Breast epithelium (tissue), 4 donors: Measurements from ENCODE around the gene CAMTA1. TPM values are rescaled to one million over a fixed set of nuclear protein-coding genes. Genes with fewer than 3 reads are reported as not detected.
A peak's percentile ranks its signal among the peaks of the same experiment; 100 is the strongest.

Experiments
- DNase-seq, 2 donors: peaks; one replicate each; pipeline ENCODE4 v3.0.0-alpha.2; 2019; ENCODE audit warnings: low spot score in 2 of 2
- H3K27ac ChIP-seq, 2 donors: fragments of 200-600 bp; sonication (generic) in 1 of 2; one replicate each; pipeline ENCODE4 v1.5.1; 2016 to 2019; ENCODE audit warnings: mild to moderate bottlenecking in 1 of 2
- H3K27me3 ChIP-seq, 2 donors: fragments of 200-600 bp; sonication (generic) in 1 of 2; one replicate each; pipeline versions ENCODE4 v1.5.1 to v1.6.0; 2017 to 2019; ENCODE audit warnings: control low read depth in 1 of 2, mild to moderate bottlenecking in 1 of 2
- H3K36me3 ChIP-seq: fragments of 200-600 bp; one replicate; pipeline ENCODE4 v1.5.1; 2019
- H3K4me1 ChIP-seq, 2 donors: fragments of 200-600 bp; sonication (generic); one replicate each; pipeline ENCODE4 v1.5.1; 2016 to 2019; ENCODE audit warnings: control low read depth in 1 of 2
- H3K4me3 ChIP-seq, 3 donors: fragments of 200-600 bp; sonication (generic); 1 replicate in 2 of 3; 2 replicates in 1 of 3; pipeline ENCODE4 v1.5.1; 2016 to 2019; ENCODE audit warnings: mild to moderate bottlenecking in 3 of 3, moderate library complexity in 2 of 3
- H3K9me3 ChIP-seq, 2 donors: fragments of 200-600 bp; sonication (generic) in 1 of 2; one replicate each; pipeline ENCODE4 v1.5.1; 2016 to 2019; ENCODE audit warnings: control low read depth in 1 of 2
- CTCF ChIP-seq, 3 donors: fragments of 450-650 bp; IDR thresholded peaks; one replicate each; pipeline ENCODE4 v1.5.1; 2016 to 2017; ENCODE audit warnings: antibody characterized with exemption in 3 of 3, mild to moderate bottlenecking in 3 of 3, moderate library complexity in 3 of 3
- POLR2A ChIP-seq: fragments of 450-650 bp; IDR thresholded peaks from one replicate; pipeline ENCODE4 v1.6.1; 2016; ENCODE audit warnings: antibody characterized with exemption, mild to moderate bottlenecking, moderate library complexity
- POLR2AphosphoS5 ChIP-seq, 3 donors: sonication (generic); formaldehyde crosslinking; IDR thresholded peaks; one replicate each; pipeline ENCODE4 v1.6.1; 2017; ENCODE audit warnings: antibody characterized with exemption in 3 of 3
- intact Hi-C: fragments of 100-400 bp; cut with DNase I; formaldehyde crosslinking; loops from one replicate; pipeline ENCODE4 v1.15.1; 2023; ENCODE audit warnings: low total_unique reads
- total RNA-seq, 3 donors: library from RNA; depleted of rRNA; stranded (reverse); fragments of >200 nt; gene quantifications; one replicate each; pipeline ENCODE4 v1.1.0, GENCODE V29; 2016

The CAMTA1 gene
- total RNA-seq, 3 donors from 2014 or later, result 53.4 to 84.0 (median 61.9) TPM

GRCh38 chr1:7552402-7552801 is 767.1 kb downstream of the CAMTA1 start:
- DNase-seq, result no peak
- Histone ChIP-seq H3K4me1 (peaks cover 0 to 5% of the 10 kb centered on the region in 2 donors), H3K4me3 (no peak overlapping the region), H3K36me3 (no peaks in the 10 kb centered on the region), H3K27me3 (no peaks in the 10 kb centered on the region), H3K27ac (peak overlapping the region in 1 of 2 donors; percentile 25), H3K9me3 (no peaks in the 10 kb centered on the region)
- intact Hi-C loops, result no loop called here
- no peak for TF ChIP-seq POLR2A
- no peak for TF ChIP-seq POLR2AphosphoS5 (IDR thresholded peaks at IDR 0.05)
- TF ChIP-seq CTCF (IDR thresholded peaks at IDR 0.05), result no peak

- intact Hi-C loops, result no loop called here
- H3K4me1 ChIP-seq, result peaks cover 0 to 5% of the 10 kb centered on the region in 2 donors
- no peak overlapping the region for H3K4me3 ChIP-seq
- DNase-seq, result no peak
- H3K9me3 ChIP-seq, result no peaks in the 10 kb centered on the region
- H3K27ac ChIP-seq, result no peak overlapping the region
- no peaks in the 10 kb centered on the region for H3K27me3 ChIP-seq
- H3K36me3 ChIP-seq, result no peaks in the 10 kb centered on the region
- TF ChIP-seq CTCF (IDR thresholded peaks at IDR 0.05), result no peak
- no peak for TF ChIP-seq POLR2AphosphoS5 (IDR thresholded peaks at IDR 0.05)
- TF ChIP-seq POLR2A, result no peak
These were observed 767.9 kb downstream of the CAMTA1 start for GRCh38 chr1:7553042-7553690.

- TF ChIP-seq POLR2AphosphoS5 (IDR thresholded peaks at IDR 0.05), result no peak
- TF ChIP-seq CTCF (IDR thresholded peaks at IDR 0.05), result no peak
- Histone ChIP-seq H3K9me3 (no peaks in the 10 kb centered on the region), H3K36me3 (no peaks in the 10 kb centered on the region), H3K4me1 (no peaks in the 10 kb centered on the region), H3K27me3 (no peaks in the 10 kb centered on the region), H3K4me3 (no peak overlapping the region), H3K27ac (no peak overlapping the region)
- DNase-seq, result no peak
- intact Hi-C loops, result no loop called here
These were observed 769.4 kb downstream of the CAMTA1 start for GRCh38 chr1:7554385-7555235.

GRCh38 chr1:7555391-7556185 is 770.3 kb downstream of the CAMTA1 start:
- Histone ChIP-seq H3K27ac (no peak overlapping the region), H3K9me3 (no peaks in the 10 kb centered on the region), H3K4me1 (no peaks in the 10 kb centered on the region), H3K4me3 (no peak overlapping the region), H3K36me3 (no peaks in the 10 kb centered on the region), H3K27me3 (no peaks in the 10 kb centered on the region)
- DNase-seq, result no peak
- TF ChIP-seq POLR2AphosphoS5 (IDR thresholded peaks at IDR 0.05) (no peak), POLR2A (no peak), CTCF (IDR thresholded peaks at IDR 0.05) (no peak)
- intact Hi-C loops, result no loop called here
